Smooth muscle cell (in vitro differentiated cells): ENCODE data around the gene DOCK2. TPM values are rescaled to one million over a fixed set of nuclear protein-coding genes. Genes with fewer than 3 reads are reported as not detected.

Source experiments
- DNase-seq: peaks from one replicate; lab custom pipeline; 2025; ENCODE audit not compliant: unreplicated experiment; lab: John Stamatoyannopoulos, UW
- H2AFZ ChIP-seq: fragments of 200-600 bp; sonication (generic); 2 replicates; pipeline ENCODE4 v1.6.0; 2016; ENCODE audit warnings: antibody characterized with exemption, low read depth, mild to moderate bottlenecking
- H3F3A ChIP-seq: fragments of 200-600 bp; sonication (generic); 2 replicates; pipeline ENCODE4 v1.6.0; 2017; ENCODE audit warnings: antibody characterized with exemption, low read depth
- H3K27ac ChIP-seq: fragments of 200-600 bp; sonication (generic); 2 replicates; pipeline ENCODE4 v1.5.1; 2016; ENCODE audit warnings: low read depth, mild to moderate bottlenecking
- H3K27me3 ChIP-seq: fragments of 200-600 bp; sonication (generic); 2 replicates; pipeline ENCODE4 v1.6.1; 2016; ENCODE audit warnings: low read depth, mild to moderate bottlenecking
- H3K36me3 ChIP-seq: fragments of 200-600 bp; sonication (generic); 2 replicates; pipeline ENCODE4 v1.5.1; 2016; ENCODE audit warnings: low read depth
- H3K4me1 ChIP-seq: fragments of 200-600 bp; sonication (generic); 2 replicates; pipeline ENCODE4 v1.5.1; 2016; ENCODE audit warnings: low read depth
- H3K4me2 ChIP-seq: fragments of 200-600 bp; sonication (generic); 2 replicates; pipeline ENCODE4 v1.6.0; 2016; ENCODE audit warnings: mild to moderate bottlenecking
- H3K4me3 ChIP-seq: fragments of 200-600 bp; sonication (generic); 2 replicates; pipeline ENCODE4 v1.5.1; 2016; ENCODE audit warnings: mild to moderate bottlenecking
- H3K79me2 ChIP-seq: fragments of 200-600 bp; sonication (generic); 2 replicates; pipeline ENCODE4 v1.6.0; 2016; ENCODE audit warnings: low read depth, mild to moderate bottlenecking
- H3K9ac ChIP-seq: fragments of 200-600 bp; sonication (generic); 2 replicates; pipeline ENCODE4 v1.6.0; 2016; ENCODE audit warnings: low read depth
- H3K9me3 ChIP-seq: fragments of 200-600 bp; sonication (generic); replicated peaks from 2 replicates; pipeline ENCODE4 v1.5.1; 2016; ENCODE audit warnings: low read depth
- H4K20me1 ChIP-seq: fragments of 200-600 bp; sonication (generic); 2 replicates; pipeline ENCODE4 v1.6.0; 2016; ENCODE audit warnings: low read depth
- CTCF ChIP-seq: fragments of 200-600 bp; sonication (generic); IDR thresholded peaks from 2 replicates; pipeline ENCODE4 v1.5.1; 2017; ENCODE audit warnings: borderline replicate concordance, mild to moderate bottlenecking, antibody characterized with exemption; ENCODE audit not compliant: insufficient read depth, poor library complexity, severe bottlenecking
- WGBS: methylation state at CpG from one replicate; pipeline ENCODE4 v1.1.7; 2016; ENCODE audit warnings: low lambda C conversion rate; 5-methylcytosine and 5-hydroxymethylcytosine counted together
- polyA plus RNA-seq: library from polyadenylated mRNA; unstranded; fragments of >200 nt; fragmentation: Nextera tagmentation; extraction: Ambion mirVana; gene quantifications from 2 replicates; pipeline ENCODE4 v1.2.1, GENCODE V29; 2016
- total RNA-seq: library from RNA; depleted of rRNA; stranded (reverse); fragments of >200 nt; gene quantifications from 2 replicates; pipeline ENCODE4 v1.2.3, GENCODE V29; 2014

The DOCK2 gene
- total and polyA plus RNA-seq, 2 experiments from 2014 or later, result 0.73 to 3.0 TPM

- H2AFZ ChIP-seq, result no peak overlapping the region
- H3K79me2 ChIP-seq, result no peaks in the 10 kb centered on the region
- 95% methylated on average over 2 of the region's 2 CpGs for WGBS
- H3K4me3 ChIP-seq, result no peak overlapping the region
- peaks cover 21% of the 10 kb centered on the region for H3K27me3 ChIP-seq
- no peaks in the 10 kb centered on the region for H3K4me1 ChIP-seq
- H3K9ac ChIP-seq, result no peak overlapping the region
- H4K20me1 ChIP-seq, result no peaks in the 10 kb centered on the region
- no peak overlapping the region for H3K4me2 ChIP-seq
- no peaks in the 10 kb centered on the region for H3K9me3 ChIP-seq
- TF ChIP-seq CTCF, result no peak
- no peak overlapping the region for H3K27ac ChIP-seq
- DNase-seq, result no peak
- H3K36me3 ChIP-seq, result no peaks in the 10 kb centered on the region
- no peaks in the 10 kb centered on the region for H3F3A ChIP-seq
These were observed 323.6 kb downstream of the DOCK2 start for GRCh38 chr5:169960659-169961058.

- H3K4me1 ChIP-seq, result no peaks in the 10 kb centered on the region
- no peaks in the 10 kb centered on the region for H4K20me1 ChIP-seq
- no peak overlapping the region for H3K27ac ChIP-seq
- H3F3A ChIP-seq, result no peaks in the 10 kb centered on the region
- no peak overlapping the region for H3K4me3 ChIP-seq
- peaks cover 11% of the 10 kb centered on the region for H3K27me3 ChIP-seq
- H2AFZ ChIP-seq, result no peak overlapping the region
- 71% methylated on average over 5 of the region's 5 CpGs for WGBS
- H3K9ac ChIP-seq, result no peak overlapping the region
- no peaks in the 10 kb centered on the region for H3K79me2 ChIP-seq
- H3K4me2 ChIP-seq, result no peak overlapping the region
- no peak for TF ChIP-seq CTCF
- DNase-seq, result no peak
- H3K9me3 ChIP-seq, result no peaks in the 10 kb centered on the region
- no peaks in the 10 kb centered on the region for H3K36me3 ChIP-seq
These were observed 327.2 kb downstream of the DOCK2 start for GRCh38 chr5:169964246-169964645.

GRCh38 chr5:169970339-169970738 lies 333.3 kb downstream of the DOCK2 start:
- Histone ChIP-seq H3K4me2 (no peak overlapping the region), H3K36me3 (no peaks in the 10 kb centered on the region), H3K9me3 (no peaks in the 10 kb centered on the region), H3K27ac (no peak overlapping the region), H3K4me3 (no peak overlapping the region), H2AFZ (no peak overlapping the region), H3F3A (peaks cover 4% of the 10 kb centered on the region), H3K9ac (no peak overlapping the region), H4K20me1 (no peaks in the 10 kb centered on the region), H3K27me3 (no peaks in the 10 kb centered on the region), H3K4me1 (no peaks in the 10 kb centered on the region), H3K79me2 (no peaks in the 10 kb centered on the region)
- TF ChIP-seq CTCF, result no peak
- no peak for DNase-seq

- Histone ChIP-seq H3K9ac (no peak overlapping the region), H3K27me3 (no peaks in the 10 kb centered on the region), H4K20me1 (no peaks in the 10 kb centered on the region), H3K27ac (peak overlapping the region; percentile 54), H3K4me1 (no peaks in the 10 kb centered on the region), H3K4me3 (no peak overlapping the region), H3K36me3 (no peaks in the 10 kb centered on the region), H3K4me2 (peak overlapping the region; percentile 34), H3F3A (peaks cover 4% of the 10 kb centered on the region), H2AFZ (no peak overlapping the region), H3K79me2 (no peaks in the 10 kb centered on the region), H3K9me3 (no peaks in the 10 kb centered on the region)
- TF ChIP-seq CTCF, result no peak
- WGBS, result 27% methylated on average over 8 of the region's 8 CpGs
- DNase-seq, result no peak
These were observed 334.1 kb downstream of the DOCK2 start for GRCh38 chr5:169970911-169971765.
